Activated CD8-positive, alpha-beta memory T cell treated with anti-CD3 and anti-CD28 coated beads, Interleukin-2, amount 10 ng/mL, durations not matched to agents 7 days and 5 days (primary cell): ENCODE data around the gene NDRG4. TPM values are rescaled to one million over a fixed set of nuclear protein-coding genes. Genes with fewer than 3 reads are reported as not detected.

Source experiments
- ATAC-seq: fragments of 150-1000 bp; cut with Tn5 transposase; one replicate; pipeline ENCODE4 v1.10.0; 2021; ENCODE audit warnings: moderate library complexity
- CTCF ChIA-PET: fragments of 350-600 bp; sonication (Branson Sonifier 250); formaldehyde crosslinking; loops from one replicate; lab custom pipeline; 2021; ENCODE audit warnings: antibody characterized with exemption; lab: Charles Lee
- DNase-seq: peaks from one replicate; pipeline ENCODE4 v3.0.0-alpha.2; 2020
- H3K27ac Mint-ChIP-seq: one replicate; pipeline ENCODE4 v1.8.0; 2021; ENCODE audit warnings: mild to moderate bottlenecking, mixed read lengths
- H3K27me3 Mint-ChIP-seq: one replicate; pipeline ENCODE4 v1.8.0; 2021; ENCODE audit warnings: mixed read lengths
- H3K36me3 Mint-ChIP-seq: one replicate; pipeline ENCODE4 v1.8.0; 2021; ENCODE audit warnings: mild to moderate bottlenecking, mixed read lengths
- H3K4me1 Mint-ChIP-seq: one replicate; pipeline ENCODE4 v1.8.0; 2021; ENCODE audit warnings: mixed read lengths
- H3K4me3 Mint-ChIP-seq: one replicate; pipeline ENCODE4 v1.8.0; 2021; ENCODE audit warnings: mild to moderate bottlenecking, moderate library complexity, mixed read lengths
- H3K9me3 Mint-ChIP-seq: one replicate; pipeline ENCODE4 v1.8.0; 2022; ENCODE audit warnings: low read depth, mixed read lengths
- total RNA-seq, 2 experiments: library from RNA; stranded (reverse); gene quantifications; one replicate each; pipeline ENCODE4 v1.2.3, GENCODE V29; 2021

The NDRG4 gene
- total RNA-seq, 2 experiments from 2014 or later = 1.6 to 2.5 TPM

- no peak overlapping the region for H3K27ac Mint-ChIP-seq
- CTCF ChIA-PET = interaction anchor here (3.8 kb wide), 1 partner anchor 9 kb away, joined by 17 read pairs; no protein-coding TSS in a partner anchor
These were observed 2.4 kb downstream of the NDRG4 start for GRCh38 chr16:58502217-58502921.

DNA sequence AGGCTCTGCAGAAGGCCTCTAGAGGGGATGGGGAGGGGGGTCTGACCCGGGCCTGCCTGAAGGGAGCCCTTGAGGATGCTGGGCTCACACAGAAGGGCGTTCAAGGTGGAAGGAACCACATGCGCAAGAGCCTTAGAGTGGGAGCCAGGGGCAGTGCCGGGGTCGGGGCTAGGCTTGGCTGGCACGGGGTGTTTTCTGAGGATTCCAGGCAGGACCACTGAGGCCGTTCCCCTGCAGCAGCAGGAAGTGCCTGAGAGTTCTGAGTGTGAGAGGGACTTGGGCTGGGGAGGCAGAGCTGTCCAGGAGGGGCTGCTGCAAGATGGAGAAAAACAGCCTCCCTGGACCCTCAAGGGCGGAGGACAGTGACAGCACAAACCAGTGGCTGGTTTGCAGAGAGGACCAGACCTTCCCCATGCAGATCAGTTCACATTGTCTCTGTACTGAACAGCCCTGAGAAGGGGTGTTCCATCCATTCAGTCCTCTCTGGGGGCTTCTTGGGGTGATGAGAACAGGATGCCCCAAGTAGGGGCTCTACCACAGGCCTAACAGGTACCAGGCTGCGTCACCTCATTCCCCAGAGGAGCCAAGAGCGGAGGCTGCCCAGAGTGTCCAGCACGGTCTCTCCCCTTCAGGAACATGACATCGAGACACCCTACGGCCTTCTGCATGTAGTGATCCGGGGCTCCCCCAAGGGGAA is 3.4 kb downstream of the NDRG4 start:
- ATAC-seq = no peak
- CTCF ChIA-PET = no interaction called here
- Mint-ChIP-seq H3K4me1 (peaks cover 9% of the 10 kb centered on the region), H3K27me3 (peaks cover 15% of the 10 kb centered on the region), H3K4me3 (no peak overlapping the region), H3K27ac (no peak overlapping the region), H3K36me3 (no peaks in the 10 kb centered on the region), H3K9me3 (no peaks in the 10 kb centered on the region)
- no peak for DNase-seq

More at GRCh38 chr16:58502217-58502921, 2.4 kb downstream of the NDRG4 start:
- Mint-ChIP-seq H3K4me3 (no peak overlapping the region), H3K9me3 (no peaks in the 10 kb centered on the region), H3K36me3 (no peaks in the 10 kb centered on the region), H3K4me1 (peaks cover 11% of the 10 kb centered on the region), H3K27me3 (peaks cover 15% of the 10 kb centered on the region)
- ATAC-seq (no peak), DNase-seq (no peak)

DNA sequence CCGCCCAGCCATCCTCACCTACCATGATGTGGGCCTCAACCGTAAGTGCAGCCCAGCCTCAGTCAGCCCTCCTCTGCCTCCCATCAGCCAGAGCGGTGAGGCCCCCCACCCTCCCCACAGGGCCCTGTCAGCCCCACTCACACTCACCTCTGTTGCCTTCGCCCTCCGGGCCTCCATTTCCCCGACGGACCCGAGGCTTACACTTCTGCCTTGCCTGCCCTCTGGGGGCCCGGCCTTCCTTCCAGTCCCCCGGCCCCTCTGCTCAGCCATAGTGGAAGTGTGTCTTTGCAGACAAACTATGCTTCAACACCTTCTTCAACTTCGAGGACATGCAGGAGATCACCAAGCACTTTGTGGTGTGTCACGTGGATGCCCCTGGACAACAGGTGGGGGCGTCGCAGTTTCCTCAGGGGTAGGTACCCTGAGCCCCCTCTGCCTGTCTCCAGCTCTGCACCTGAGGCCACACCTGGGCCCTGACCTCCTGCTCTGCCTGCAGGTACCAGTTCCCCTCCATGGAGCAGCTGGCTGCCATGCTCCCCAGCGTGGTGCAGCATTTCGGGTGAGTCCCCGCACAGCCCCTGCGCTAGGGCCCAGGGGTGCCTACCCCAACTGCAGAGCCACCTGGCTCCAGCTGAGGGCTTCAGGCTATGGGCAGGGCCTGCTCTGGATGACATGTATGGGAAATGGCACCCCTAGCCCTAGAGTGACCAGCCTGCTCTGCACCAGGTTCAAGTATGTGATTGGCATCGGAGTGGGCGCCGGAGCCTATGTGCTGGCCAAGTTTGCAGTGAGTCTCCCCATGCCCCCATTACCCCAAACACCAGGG is 4.1 kb downstream of the NDRG4 start:
- no peaks in the 10 kb centered on the region for H3K9me3 Mint-ChIP-seq
- CTCF ChIA-PET = no interaction called here
- peaks cover 9% of the 10 kb centered on the region for H3K4me1 Mint-ChIP-seq
- H3K36me3 Mint-ChIP-seq = no peaks in the 10 kb centered on the region
- DNase-seq (no peak), ATAC-seq (no peak)
- no peak overlapping the region for H3K27ac Mint-ChIP-seq
- H3K27me3 Mint-ChIP-seq = peaks cover 15% of the 10 kb centered on the region
- no peak overlapping the region for H3K4me3 Mint-ChIP-seq

DNA sequence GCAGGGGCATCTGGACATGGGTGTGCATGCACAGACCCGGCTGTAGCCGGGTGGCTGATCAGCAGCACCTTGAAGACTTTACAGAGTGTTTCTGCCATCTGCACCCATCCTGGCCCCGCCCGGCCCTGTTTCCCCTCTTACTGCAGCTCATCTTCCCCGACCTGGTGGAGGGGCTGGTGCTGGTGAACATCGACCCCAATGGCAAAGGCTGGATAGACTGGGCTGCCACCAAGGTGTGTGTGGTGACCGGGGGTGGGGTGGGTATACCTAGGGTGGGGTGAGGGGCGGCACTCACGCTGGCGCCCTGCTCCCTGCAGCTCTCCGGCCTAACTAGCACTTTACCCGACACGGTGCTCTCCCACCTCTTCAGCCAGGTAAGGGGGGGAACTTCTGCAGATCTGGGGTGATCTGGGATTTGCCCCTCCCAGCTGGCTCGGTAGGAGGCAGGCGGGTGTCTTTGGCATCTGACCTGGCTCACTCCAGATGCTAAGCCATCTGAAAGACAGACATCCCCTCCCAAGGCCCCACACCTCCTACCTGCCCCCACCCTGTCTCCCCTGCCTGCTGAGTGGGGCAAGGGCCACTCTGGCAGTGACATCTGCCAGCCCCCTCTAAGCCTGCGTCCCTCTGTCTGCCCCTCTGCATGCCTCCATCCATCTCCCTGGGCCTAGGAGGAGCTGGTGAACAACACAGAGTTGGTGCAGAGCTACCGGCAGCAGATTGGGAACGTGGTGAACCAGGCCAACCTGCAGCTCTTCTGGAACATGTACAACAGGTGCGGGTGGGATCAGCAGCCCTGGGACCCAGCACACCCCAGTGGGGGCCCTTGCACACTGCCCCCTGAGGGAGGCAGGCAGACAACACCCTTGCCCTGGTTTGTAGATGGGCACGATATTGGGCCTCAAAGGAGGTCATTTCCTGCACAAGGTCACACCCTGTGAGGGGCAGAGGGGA is 6.6 kb downstream of the NDRG4 start:
- CTCF ChIA-PET = no interaction called here
- H3K27ac Mint-ChIP-seq = no peak overlapping the region

DNA sequence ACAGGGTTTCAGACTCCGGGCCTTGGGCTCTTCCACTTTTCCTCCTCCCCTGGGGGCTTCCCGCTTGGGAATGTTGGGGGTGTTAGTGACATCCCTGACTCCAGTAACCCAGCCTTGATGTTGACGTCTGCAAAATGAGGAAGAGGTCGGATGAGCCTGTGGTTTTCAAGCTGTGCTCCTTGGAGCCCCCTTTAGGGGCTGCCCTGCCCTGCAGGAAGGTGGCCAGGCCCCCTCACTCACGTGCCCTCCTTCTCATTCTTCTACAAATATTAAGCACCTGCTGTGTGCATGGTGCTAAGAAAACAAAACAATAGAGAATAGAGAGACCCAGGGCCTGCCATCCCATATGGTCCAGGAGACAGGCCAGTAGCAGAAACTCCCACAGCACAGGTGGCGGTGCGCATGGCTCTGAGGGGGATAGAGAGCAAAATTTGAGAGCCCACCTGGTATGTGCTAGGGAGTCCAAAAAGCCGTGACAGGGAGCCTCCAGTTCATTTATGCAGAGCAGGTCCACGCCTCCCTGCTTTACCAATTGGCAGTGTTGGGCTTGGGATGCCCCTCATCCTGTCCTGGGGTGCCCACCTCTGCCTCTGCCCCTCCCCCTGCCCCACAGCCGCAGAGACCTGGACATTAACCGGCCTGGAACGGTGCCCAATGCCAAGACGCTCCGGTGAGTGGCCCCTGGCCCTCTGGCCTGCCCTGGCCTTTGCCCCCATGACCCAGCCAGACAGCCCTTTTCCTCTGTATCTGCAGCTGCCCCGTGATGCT is 7.4 kb downstream of the NDRG4 start:
- ATAC-seq (no peak), DNase-seq (no peak)
- Mint-ChIP-seq H3K9me3 (no peaks in the 10 kb centered on the region), H3K27ac (no peak overlapping the region), H3K4me3 (no peak overlapping the region), H3K4me1 (peaks cover 2% of the 10 kb centered on the region), H3K27me3 (no peaks in the 10 kb centered on the region), H3K36me3 (no peaks in the 10 kb centered on the region)
- CTCF ChIA-PET = no interaction called here

More for the DNA sequence above, 6.6 kb downstream of the NDRG4 start:
- H3K36me3 Mint-ChIP-seq = no peaks in the 10 kb centered on the region
- no peak for ATAC-seq
- peaks cover 2% of the 10 kb centered on the region for H3K4me1 Mint-ChIP-seq
- H3K27me3 Mint-ChIP-seq = peaks cover 2% of the 10 kb centered on the region
- no peak for DNase-seq
- H3K9me3 Mint-ChIP-seq = no peaks in the 10 kb centered on the region
- H3K4me3 Mint-ChIP-seq = no peak overlapping the region

DNA sequence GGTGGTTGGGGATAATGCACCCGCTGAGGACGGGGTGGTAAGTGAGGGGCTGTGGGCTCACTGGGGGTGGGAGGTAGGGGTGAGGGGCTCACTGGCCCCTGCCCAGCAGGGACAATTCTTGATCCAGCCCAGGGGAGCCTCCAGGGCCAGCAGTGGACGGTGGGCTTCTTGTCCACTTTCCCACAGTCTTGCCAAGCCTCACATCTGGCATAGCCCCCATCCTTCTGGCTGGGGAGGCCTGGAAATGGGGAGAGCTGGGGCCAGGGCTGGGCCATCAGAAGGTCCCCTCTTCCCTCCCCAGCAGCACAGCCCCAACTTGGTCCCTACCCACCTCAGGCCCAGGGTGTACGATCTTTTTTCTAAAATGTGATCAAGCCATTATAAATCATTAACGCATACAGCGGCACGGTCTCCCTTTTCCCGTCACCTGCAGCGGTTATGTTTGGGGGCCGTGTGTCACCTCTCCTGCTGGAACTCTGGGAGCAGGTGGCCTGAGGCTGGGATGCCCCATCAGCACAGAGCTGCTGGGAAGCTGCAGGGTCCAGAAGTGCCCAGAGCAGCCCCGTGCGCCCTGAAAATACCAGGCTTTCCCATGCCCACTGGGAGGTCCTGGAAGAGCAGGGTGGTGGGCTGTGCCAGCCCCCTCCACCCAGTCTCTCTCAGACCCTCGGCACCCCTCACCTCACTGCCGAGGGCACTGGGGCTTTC is 8.2 kb downstream of the NDRG4 start:
- Mint-ChIP-seq H3K9me3 (no peaks in the 10 kb centered on the region), H3K4me1 (peaks cover 2% of the 10 kb centered on the region), H3K27me3 (no peaks in the 10 kb centered on the region), H3K36me3 (no peaks in the 10 kb centered on the region), H3K4me3 (no peak overlapping the region), H3K27ac (no peak overlapping the region)
- no peak for ATAC-seq
- no peak for DNase-seq
- CTCF ChIA-PET = no interaction called here

DNA sequence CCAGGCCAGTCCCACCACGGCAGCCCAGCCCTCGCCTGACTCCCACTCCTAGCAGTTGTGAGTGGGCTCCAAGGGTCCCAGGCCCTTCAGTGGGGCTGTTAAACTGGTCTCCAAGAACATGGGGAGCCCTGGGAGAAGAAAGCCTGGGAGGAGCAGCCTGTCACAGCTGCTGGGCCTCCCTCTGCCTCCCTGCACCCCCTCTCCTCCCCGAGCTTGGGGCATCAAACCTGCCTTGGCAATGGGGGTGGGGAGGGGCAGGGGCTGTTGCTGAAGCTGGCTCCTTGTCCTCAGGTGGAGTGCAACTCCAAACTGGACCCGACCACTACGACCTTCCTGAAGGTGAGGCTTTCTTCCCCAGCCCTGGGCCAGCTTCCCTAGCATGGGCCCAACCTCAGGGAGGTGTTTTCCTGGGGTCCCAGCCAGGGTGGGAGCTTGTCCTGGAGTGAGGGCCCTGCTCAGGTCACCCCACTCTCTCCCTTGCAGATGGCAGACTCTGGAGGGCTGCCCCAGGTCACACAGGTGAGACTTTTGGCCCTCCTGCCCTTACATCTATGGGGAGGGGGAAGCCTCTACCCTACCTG is 8.8 kb downstream of the NDRG4 start:
- no peak for DNase-seq
- H3K36me3 Mint-ChIP-seq = no peaks in the 10 kb centered on the region
- H3K4me3 Mint-ChIP-seq = no peak overlapping the region
- ATAC-seq = no peak
- H3K9me3 Mint-ChIP-seq = no peaks in the 10 kb centered on the region
- no peak overlapping the region for H3K27ac Mint-ChIP-seq
- peaks cover 3% of the 10 kb centered on the region for H3K4me1 Mint-ChIP-seq
- H3K27me3 Mint-ChIP-seq = no peaks in the 10 kb centered on the region
- CTCF ChIA-PET = no interaction called here

DNA sequence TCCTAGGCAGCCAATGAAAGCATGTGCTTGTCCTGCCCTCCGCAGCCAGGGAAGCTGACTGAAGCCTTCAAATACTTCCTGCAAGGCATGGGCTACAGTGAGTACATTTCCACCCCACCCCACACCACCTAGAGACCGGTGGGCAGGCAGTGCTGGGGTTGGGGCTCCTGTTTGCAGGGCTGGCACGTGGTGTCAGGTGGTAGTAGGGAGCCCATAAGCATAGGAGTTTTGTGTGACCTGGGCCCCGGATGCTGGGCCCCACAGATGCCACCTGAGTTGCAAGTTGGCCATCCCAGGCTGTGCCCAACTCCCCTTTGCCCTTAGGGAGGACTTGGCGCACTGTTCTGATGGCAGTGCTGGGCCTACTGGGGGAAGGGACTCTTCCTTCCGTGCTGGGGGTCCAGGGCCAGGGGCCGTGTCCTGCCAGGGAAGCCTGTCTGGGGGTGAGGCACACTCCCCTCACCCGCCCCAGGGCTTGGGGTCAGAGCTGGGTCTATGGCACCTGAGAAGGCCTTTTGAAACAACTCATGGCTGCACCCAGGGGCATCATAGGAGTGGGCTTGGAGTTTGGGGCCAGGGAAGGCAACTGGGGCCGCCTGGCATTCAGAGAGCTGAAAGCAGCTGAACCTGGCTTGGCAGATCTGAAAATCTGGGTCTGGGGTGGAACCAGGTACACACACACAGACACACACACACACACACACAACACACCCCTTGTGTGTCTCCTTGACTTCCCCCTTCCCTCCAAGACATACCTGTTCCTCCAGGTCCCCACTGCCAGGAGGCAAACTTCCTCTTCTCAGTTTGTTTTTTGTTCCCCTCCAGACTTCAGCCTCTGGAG is 9.5 kb downstream of the NDRG4 start:
- CTCF ChIA-PET = no interaction called here
- H3K27me3 Mint-ChIP-seq = no peaks in the 10 kb centered on the region
- ATAC-seq (no peak), DNase-seq (no peak)
- H3K9me3 Mint-ChIP-seq = no peaks in the 10 kb centered on the region
- H3K36me3 Mint-ChIP-seq = no peaks in the 10 kb centered on the region
- no peak overlapping the region for H3K27ac Mint-ChIP-seq
- H3K4me1 Mint-ChIP-seq = peaks cover 5% of the 10 kb centered on the region
- H3K4me3 Mint-ChIP-seq = no peak overlapping the region

- H3K36me3 Mint-ChIP-seq = no peaks in the 10 kb centered on the region
- ATAC-seq = no peak
These were observed 10.3 kb downstream of the NDRG4 start for GRCh38 chr16:58510097-58510775.

DNA sequence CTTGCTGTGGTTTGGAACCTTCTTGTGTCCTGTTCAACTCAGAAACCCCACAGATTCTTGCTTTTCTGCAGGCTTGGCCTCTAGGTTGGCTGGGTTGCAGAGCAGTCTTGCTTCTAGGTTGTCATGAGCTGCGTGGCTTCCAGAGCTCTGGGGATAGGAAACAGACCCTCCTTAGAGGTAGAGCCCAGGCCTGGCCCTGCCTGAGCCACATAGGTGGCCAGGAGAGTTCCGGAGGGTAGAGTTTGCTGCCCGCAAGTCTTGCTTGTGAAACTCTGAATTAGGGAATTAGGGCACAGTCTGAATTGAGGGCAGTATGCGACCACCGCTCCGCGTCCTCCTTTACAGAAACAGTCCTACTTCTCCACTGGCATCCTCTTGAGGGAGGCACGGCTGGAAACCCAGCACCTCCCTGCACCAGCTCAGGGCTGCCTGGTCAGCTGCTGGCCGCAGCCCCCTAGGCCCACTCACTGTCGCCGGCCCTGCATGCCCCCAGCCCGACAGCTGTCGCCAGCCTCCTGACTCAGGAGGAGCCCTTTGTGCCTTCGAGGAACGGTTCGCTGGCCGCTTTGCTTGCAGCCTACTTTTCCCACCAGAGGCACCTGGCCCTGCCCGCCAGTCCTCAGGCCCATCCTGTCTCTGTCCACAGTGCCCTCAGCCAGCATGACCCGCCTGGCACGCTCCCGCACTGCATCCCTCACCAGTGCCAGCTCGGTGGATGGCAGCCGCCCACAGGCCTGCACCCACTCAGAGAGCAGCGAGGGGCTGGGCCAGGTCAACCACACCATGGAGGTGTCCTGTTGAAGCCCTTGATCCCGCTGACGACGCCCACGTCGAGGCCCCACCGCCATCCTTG is 11.1 kb downstream of the NDRG4 start:
- DNase-seq = no peak
- CTCF ChIA-PET = interaction anchor here (1.0 to 5.0 kb wide), 10 partner anchors 10 to 245 kb away, joined by 3 to 36 read pairs (median 4); partner anchors contain the start of genes GINS3 and NDRG4
- no peak overlapping the region for H3K27ac Mint-ChIP-seq
- no peak for ATAC-seq
- H3K36me3 Mint-ChIP-seq = no peaks in the 10 kb centered on the region
- H3K27me3 Mint-ChIP-seq = no peaks in the 10 kb centered on the region
- H3K9me3 Mint-ChIP-seq = no peaks in the 10 kb centered on the region
- no peak overlapping the region for H3K4me3 Mint-ChIP-seq
- peaks cover 11% of the 10 kb centered on the region for H3K4me1 Mint-ChIP-seq

More at GRCh38 chr16:58510097-58510775, 10.3 kb downstream of the NDRG4 start:
- no peak overlapping the region for H3K4me3 Mint-ChIP-seq
- no peak for DNase-seq
- peaks cover 11% of the 10 kb centered on the region for H3K4me1 Mint-ChIP-seq
- H3K27ac Mint-ChIP-seq = no peak overlapping the region
- no peaks in the 10 kb centered on the region for H3K9me3 Mint-ChIP-seq
- CTCF ChIA-PET = interaction anchor here (1.5 to 2.2 kb wide), 3 partner anchors 9 to 151 kb away, joined by 3 to 17 read pairs (median 10); partner anchors contain the start of gene NDRG4
- no peaks in the 10 kb centered on the region for H3K27me3 Mint-ChIP-seq
